ENCODE measurements around the gene EXOC6B.

The EXOC6B gene

GRCh38 chr2:72273384-72273783, 552.4 kb downstream of the EXOC6B start:
- DNase-seq (ENCODE audit: low read depth) = no peak

- no peak for DNase-seq (ENCODE audit: low read depth)
Measured at GRCh38 chr2:72271766-72272641, 553.8 kb downstream of the EXOC6B start.

GRCh38 chr2:72271276-72271614, 554.6 kb downstream of the EXOC6B start:
- DNase-seq (ENCODE audit: low read depth) = no peak

GRCh38 chr2:72270556-72271275, 555.1 kb downstream of the EXOC6B start:
- DNase-seq (ENCODE audit: low read depth) = no peak

GRCh38 chr2:72263776-72264060, 562.1 kb downstream of the EXOC6B start:
- no peak for DNase-seq (ENCODE audit: low read depth)

GRCh38 chr2:72263043-72263775, 562.6 kb downstream of the EXOC6B start:
- DNase-seq (ENCODE audit: low read depth) = no peak

- DNase-seq (ENCODE audit: low read depth) = no peak
Measured at GRCh38 chr2:72261076-72261475, 564.8 kb downstream of the EXOC6B start.

- no peak for DNase-seq (ENCODE audit: low read depth)
Measured at GRCh38 chr2:72255540-72255939, 570.3 kb downstream of the EXOC6B start.

- no peak for DNase-seq (ENCODE audit: low read depth)
Measured at GRCh38 chr2:72254831-72255451, 570.9 kb downstream of the EXOC6B start.

GRCh38 chr2:72238311-72238710, 587.5 kb downstream of the EXOC6B start:
- no peak for DNase-seq (ENCODE audit: low read depth)

GRCh38 chr2:72237549-72237948, 588.3 kb downstream of the EXOC6B start:
- DNase-seq (ENCODE audit: low read depth) = no peak

GRCh38 chr2:72236445-72237067, 589.3 kb downstream of the EXOC6B start:
- peak; percentile 69 for DNase-seq (ENCODE audit: low read depth)

GRCh38 chr2:72235497-72236415, 590.1 kb downstream of the EXOC6B start:
- DNase-seq (ENCODE audit: low read depth) = no peak

- no peak for DNase-seq (ENCODE audit: low read depth)
Measured at GRCh38 chr2:72233211-72233610, 592.6 kb downstream of the EXOC6B start.

GRCh38 chr2:72222829-72223564, 602.8 kb downstream of the EXOC6B start:
- peak; percentile 16 for DNase-seq (ENCODE audit: low read depth)

- DNase-seq (ENCODE audit: low read depth) = no peak
Measured at GRCh38 chr2:72220170-72220569, 605.7 kb downstream of the EXOC6B start.

GRCh38 chr2:72214429-72215143, 611.2 kb downstream of the EXOC6B start:
- DNase-seq (ENCODE audit: low read depth) = no peak

GRCh38 chr2:72212486-72212855, 613.4 kb downstream of the EXOC6B start:
- DNase-seq (ENCODE audit: low read depth) = no peak

GRCh38 chr2:72211777-72212485, 613.9 kb downstream of the EXOC6B start:
- no peak for DNase-seq (ENCODE audit: low read depth)

All from fibroblast of the conjunctiva (primary cell).